Esophagus muscularis mucosa (tissue), 2 donors: Measurements from ENCODE around the gene GBF1.

Source experiments
- POLR2A ChIP-seq: fragments of 450-650 bp; IDR thresholded peaks from one replicate; pipeline ENCODE4 v1.6.1; 2017; ENCODE audit warnings: antibody characterized with exemption, moderate library complexity, mild to moderate bottlenecking, low read depth
- POLR2AphosphoS5 ChIP-seq, 2 donors: sonication (generic); formaldehyde crosslinking; IDR thresholded peaks; one replicate each; pipeline ENCODE4 v1.6.1; 2017; ENCODE audit warnings: antibody characterized with exemption in 2 of 2

DNA sequence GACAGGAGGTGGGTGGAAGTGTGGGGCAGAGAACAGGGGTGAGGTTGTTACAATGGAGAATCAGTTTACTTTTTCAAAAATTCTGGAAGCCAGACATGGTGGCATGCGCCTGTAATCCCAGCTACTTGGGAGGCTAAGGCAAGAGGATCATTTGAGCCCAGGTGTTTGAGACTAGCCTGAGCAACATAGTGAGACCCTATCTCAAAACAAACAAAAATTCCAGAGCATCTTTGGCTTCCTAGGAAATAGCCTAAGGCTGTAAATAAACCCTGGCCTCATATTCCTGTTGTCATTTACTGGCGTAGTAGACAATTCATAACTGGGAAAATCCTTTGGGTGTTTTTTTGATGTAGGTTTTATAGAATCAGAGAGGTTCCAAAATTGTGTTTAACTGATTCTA, 44.0 kb downstream of the GBF1 start:
- no peak for TF ChIP-seq POLR2AphosphoS5 (IDR thresholded peaks at IDR 0.05)
- no peak for TF ChIP-seq POLR2A
